LNCaP clone FGC (cell line): Measurements from ENCODE around the gene PCOLCE2.

Source experiments
- DNase-seq: peaks from one replicate; pipeline ENCODE4 v3.0.0-alpha.2; 2011; ENCODE audit warnings: low read depth
- H3K4me3 ChIP-seq: 2 replicates; pipeline ENCODE4 v1.5.1; 2011; ENCODE audit warnings: mild to moderate bottlenecking, low read depth, low read length, control low read depth
- CTCF ChIP-seq: IDR thresholded peaks from 2 replicates; pipeline ENCODE4 v1.5.1; 2012; ENCODE audit warnings: mild to moderate bottlenecking; ENCODE audit not compliant: control insufficient read depth, insufficient read depth; ENCODE audit errors: extremely low read depth

Gene PCOLCE2

GRCh38 chr3:142817356-142817755, 71.5 kb downstream of the PCOLCE2 start:
- no peak for DNase-seq
- H3K4me3 ChIP-seq: no peak overlapping the region
- no peak for TF ChIP-seq CTCF

DNA sequence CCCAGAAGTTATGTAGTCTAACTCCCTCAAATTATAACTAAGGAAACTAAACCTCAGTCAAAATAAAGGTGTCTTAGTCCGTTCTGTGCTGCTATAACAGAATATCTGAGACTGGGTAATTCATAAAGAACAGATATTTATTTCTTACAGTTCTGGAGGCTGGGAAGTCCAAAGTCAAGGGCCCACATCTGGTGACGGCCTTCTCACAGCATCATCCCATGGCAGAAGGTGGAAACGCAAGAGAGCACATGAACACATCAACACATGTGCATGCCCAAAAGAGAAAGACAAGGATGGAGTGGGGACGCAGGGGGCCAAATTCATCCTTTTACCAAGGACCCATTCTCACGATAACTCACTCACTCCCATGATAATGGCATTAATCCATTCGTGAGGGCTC, 73.1 kb downstream of the PCOLCE2 start:
- TF ChIP-seq CTCF: no peak
- H3K4me3 ChIP-seq: no peak overlapping the region
- DNase-seq: no peak

DNA sequence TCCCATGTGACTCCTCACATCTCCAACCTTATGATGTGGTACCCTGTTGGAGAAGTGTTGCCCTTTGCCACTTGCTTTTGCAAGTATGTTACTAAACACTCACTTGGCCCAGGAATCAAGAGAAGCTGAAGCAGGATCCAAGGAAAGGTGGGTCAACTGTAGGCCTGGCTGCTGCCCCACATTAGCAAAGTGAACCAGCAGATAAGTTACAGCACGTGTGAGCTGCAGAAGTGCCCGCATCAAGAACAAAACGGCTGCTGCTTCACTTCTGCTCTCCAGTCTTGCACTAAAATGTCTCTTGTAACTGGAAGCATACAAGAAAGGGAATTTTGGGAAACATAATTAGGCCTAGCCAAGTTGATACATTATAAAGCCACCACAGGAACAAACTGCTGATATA, 79.6 kb downstream of the PCOLCE2 start:
- H3K4me3 ChIP-seq: no peak overlapping the region
- TF ChIP-seq CTCF: no peak
- DNase-seq: no peak

DNA sequence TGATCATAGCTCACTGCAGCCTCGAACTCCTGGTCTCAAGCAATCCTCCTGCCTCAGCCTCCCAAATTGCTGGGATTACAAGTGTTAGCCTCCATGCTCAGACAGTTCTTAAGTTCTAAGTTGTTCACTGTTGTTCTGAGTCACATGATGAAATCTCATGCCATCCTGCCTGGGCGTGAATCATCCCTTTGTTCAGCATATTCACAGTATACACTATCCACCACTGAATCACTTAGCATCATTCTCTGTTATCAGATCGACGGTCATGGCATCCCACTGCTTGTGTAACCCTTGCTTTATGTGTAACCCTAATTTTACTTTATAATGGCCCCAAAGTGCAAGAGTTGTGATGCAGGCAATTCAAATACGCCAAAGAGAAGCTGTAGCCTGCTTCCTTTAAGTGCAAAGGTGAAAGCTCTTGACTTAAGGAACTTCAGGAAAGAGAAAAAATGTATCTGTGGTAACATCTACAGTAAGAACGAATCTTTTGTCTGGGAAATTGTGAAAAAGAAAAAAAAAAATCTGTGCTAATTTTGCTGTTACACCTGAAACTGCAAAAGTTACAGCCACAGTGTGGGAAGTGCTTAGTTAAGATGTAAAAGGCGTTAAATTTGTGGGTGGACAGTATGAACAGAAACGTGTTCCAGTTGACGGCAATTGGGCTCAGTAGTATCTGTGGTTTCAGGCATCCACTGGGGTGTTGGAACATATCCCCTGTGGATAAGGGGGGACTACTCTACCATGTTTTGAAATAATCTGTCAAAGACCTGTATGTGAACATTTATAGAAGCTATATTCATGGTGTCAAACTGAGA, 80.6 kb downstream of the PCOLCE2 start:
- no peak for DNase-seq

DNA sequence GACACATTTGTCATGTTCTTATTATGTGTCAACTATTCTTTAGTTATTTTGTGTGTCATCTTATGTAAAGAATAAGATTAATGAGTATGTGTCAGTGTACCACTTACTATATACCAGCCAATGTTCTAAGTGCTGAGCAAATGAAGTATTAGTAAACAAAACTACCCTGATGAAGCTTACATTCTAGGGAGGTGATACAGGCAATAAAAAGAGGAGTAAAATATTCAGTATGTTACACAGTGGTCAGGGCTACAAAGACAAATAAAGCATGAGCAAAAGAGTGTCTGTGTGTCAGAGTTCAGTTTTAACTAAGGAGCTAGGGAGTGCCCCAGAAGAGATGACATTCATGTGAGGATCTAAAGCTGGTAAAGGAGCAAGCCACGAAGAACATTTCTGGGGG, 86.0 kb downstream of the PCOLCE2 start:
- TF ChIP-seq CTCF: no peak
- no peak overlapping the region for H3K4me3 ChIP-seq
- no peak for DNase-seq

More for the DNA sequence above, 80.6 kb downstream of the PCOLCE2 start:
- TF ChIP-seq CTCF: no peak
- H3K4me3 ChIP-seq: no peak overlapping the region

DNA sequence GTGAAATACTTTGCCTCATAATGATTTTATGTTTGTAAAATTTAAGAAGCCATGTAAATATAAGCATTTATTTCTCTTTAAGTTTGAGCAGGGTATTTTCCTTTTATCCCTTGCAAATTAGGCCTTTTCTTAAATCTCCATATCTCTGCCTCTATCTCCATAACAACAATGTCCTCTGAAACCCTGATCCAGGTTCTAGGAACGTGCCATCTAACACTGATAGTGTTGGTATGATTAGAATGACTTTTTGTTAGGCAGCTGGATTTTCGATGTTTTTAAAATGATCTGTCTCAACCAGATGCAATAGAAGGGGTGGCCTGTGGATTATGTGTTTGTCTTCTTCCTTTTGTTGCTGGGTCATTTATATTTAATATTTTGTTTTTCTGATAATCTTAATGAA, 87.1 kb downstream of the PCOLCE2 start:
- DNase-seq: no peak
- H3K4me3 ChIP-seq: no peak overlapping the region
- TF ChIP-seq CTCF: no peak

DNA sequence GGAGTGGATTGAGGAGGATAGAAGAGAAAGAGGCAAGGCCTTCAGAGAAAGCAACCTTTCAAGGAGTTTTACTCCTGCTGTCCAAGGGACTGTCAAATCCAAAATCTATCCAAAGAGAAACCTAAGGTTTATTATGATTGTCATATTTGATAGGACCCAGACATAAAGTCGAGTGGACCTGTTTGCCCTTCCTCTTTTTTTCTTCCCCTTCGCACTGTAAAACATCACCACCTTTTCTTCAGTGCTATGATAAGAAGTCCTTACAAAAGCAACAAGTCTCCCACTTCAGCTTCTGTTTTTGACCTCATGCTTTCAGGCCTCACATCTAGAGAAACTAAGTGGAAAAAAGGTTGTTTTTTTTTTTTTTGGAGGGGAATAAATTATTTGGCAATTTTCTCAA, 92.1 kb downstream of the PCOLCE2 start:
- DNase-seq: no peak
- no peak for TF ChIP-seq CTCF
- H3K4me3 ChIP-seq: no peak overlapping the region
